Heart left ventricle (tissue), 16 donors: ENCODE measurements around the gene DOCK3. TPM values are rescaled to one million over a fixed set of nuclear protein-coding genes. Genes with fewer than 3 reads are reported as not detected.
A peak's percentile ranks its signal among the peaks of the same experiment; 100 is the strongest.

Experiments used
- ATAC-seq, 4 donors: fragments of 200-7000 bp; cut with Tn5 transposase; one replicate each; pipeline ENCODE4 v1.9.1; 2020 to 2022; ENCODE audit warnings: moderate library complexity in 4 of 4, mild to moderate bottlenecking in 3 of 4, moderate number of reproducible peaks in 1 of 4
- DNase-seq, 5 donors: peaks; one replicate each; pipeline ENCODE4 v3.0.0-alpha.2; 2020
- H3K27ac ChIP-seq, 12 donors: fragments of 200-600 bp; sonication (generic) in 4 of 12; one replicate each; pipeline versions ENCODE4 v1.5.0 to v1.8.0; 2016 to 2022; ENCODE audit warnings: mild to moderate bottlenecking in 2 of 12
- H3K27me3 ChIP-seq, 9 donors: fragments of 200-600 bp; sonication (generic) in 2 of 9; one replicate each; pipeline versions ENCODE4 v1.5.1 to v1.8.0; 2016 to 2022; ENCODE audit warnings: mild to moderate bottlenecking in 3 of 9
- H3K36me3 ChIP-seq, 9 donors: fragments of 200-600 bp; sonication (generic) in 2 of 9; one replicate each; pipeline versions ENCODE4 v1.5.0 to v1.8.0; 2018 to 2022; ENCODE audit warnings: mild to moderate bottlenecking in 2 of 9
- H3K4me1 ChIP-seq, 12 donors: fragments of 200-600 bp; sonication (generic) in 4 of 12; one replicate each; pipeline versions ENCODE4 v1.5.0 to v1.8.0; 2016 to 2022; ENCODE audit warnings: mild to moderate bottlenecking in 3 of 12
- H3K4me3 ChIP-seq, 12 donors: fragments of 200-600 bp; sonication (generic) in 4 of 12; one replicate each; pipeline versions ENCODE4 v1.5.0 to v1.8.0; 2017 to 2022; ENCODE audit warnings: mild to moderate bottlenecking in 9 of 12, moderate library complexity in 4 of 12
- H3K9me3 ChIP-seq, 12 donors: fragments of 200-600 bp; sonication (generic) in 4 of 12; one replicate each; pipeline versions ENCODE4 v1.5.0 to v1.8.0; 2016 to 2022; ENCODE audit warnings: mild to moderate bottlenecking in 1 of 12
- POLR2A ChIP-seq, 2 donors: fragments of 450-650 bp; IDR thresholded peaks; one replicate each; pipeline ENCODE4 v1.6.1; 2017; ENCODE audit warnings: antibody characterized with exemption in 2 of 2, mild to moderate bottlenecking in 2 of 2, moderate library complexity in 2 of 2
- WGBS, 4 donors: extraction: QIAGEN DNeasy Blood & Tissue Kit in 2 of 4; methylation state at CpG; one replicate each; pipeline versions ENCODE4 v1.1.5 to v1.1.7; 2013 to 2018; 5-methylcytosine and 5-hydroxymethylcytosine counted together
- intact Hi-C, 10 donors: fragments of 100-400 bp; cut with DNase I; formaldehyde crosslinking; loops; one replicate each; pipeline versions ENCODE4 v1.11.1 to v1.14.2; 2022
- polyA plus RNA-seq, 2 donors: library from polyadenylated mRNA; stranded (reverse); fragments of 200-250 nt; gene quantifications; one replicate each; pipeline ENCODE4 v1.2.3, GENCODE V29; 2013
- total RNA-seq, 9 donors: library from RNA; depleted of rRNA in 2 of 9; stranded (reverse); fragments of >200 nt in 2 of 9; fragmentation: NEBNext Ultra II Directional in 3 of 9; extraction: Animal tissue kit (Norgen Biotek cat#: 25700) in 3 of 9; gene quantifications; one replicate each; pipeline versions ENCODE4 v1.1.0 to v1.2.4, GENCODE V29; 2016 to 2023
- TF ChIP-seq, protein P1 (sequence below), 12 donors: fragments of 200-600 bp; sonication (generic) in 4 of 12; IDR thresholded peaks; one replicate each; pipeline versions ENCODE4 v1.5.0 to v1.8.0; 2018 to 2022; ENCODE audit warnings: antibody characterized with exemption in 12 of 12, mild to moderate bottlenecking in 5 of 12
- donor health status: ischemic (EF 13 %, LVEDD 7.1; RV severe dilation, severe dysfunction).
- donor health status: healthy with polysubstance abuse.
- donor health status: DM: no; HTN: yes; CAD: no.
- donor health status: DM: no; HTN: no; CAD: no.
- donor health status: ischemic (EF 25% LVEDD 6.9; RV normal size, moderate dysfunction).
- donor health status: ischemic (EF 25% LVEDD 5.7; RV mildly dilated, moderate dysfunction).
- donor health status: healthy.
- donor health status: DM: yes; HTN: yes; CAD: no.
- donor health status: ischemic (EF 35%, LVEDD 5.7; RV mildly dilated, moderate dysfunction).
- donor health status: nonischemic (EF 11% LVEDD 7.7; RV severe dilation, severe dysfunction).
- donor health status: DM: yes; HTN: yes; CAD: no.
- donor health status: PGD.
- donor health status: ischemic (EF 29% LVEDD 5.4; RV normal size, mild dysfunction).
- donor health status: nonischemic (EF 23%, LVEDD 6.1; RV moderate dilation, normal function).

Gene DOCK3
- total and polyA plus RNA-seq, 11 donors, result 2.0 to 6.7 (median 4.8) TPM

DNA sequence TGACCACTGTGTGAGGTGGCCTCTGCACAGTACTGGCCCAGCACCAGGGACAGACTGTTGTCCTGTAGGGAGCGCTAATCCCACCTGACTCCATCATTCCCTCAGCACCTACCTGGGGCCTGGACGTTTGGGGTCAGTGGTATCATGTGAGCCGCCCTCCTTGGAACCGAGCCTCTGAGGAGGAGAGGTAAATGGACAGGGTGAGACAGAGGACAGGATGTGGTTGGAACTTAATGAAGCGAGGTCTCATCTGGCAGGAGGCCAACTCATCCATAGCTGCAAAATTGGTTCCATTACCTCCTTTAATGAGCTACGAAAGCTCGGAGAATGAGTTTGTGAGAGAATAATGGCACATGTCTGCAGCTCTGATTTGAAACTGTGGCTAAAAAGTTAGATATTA, 43.9 kb upstream of the DOCK3 start:
- no peaks in the 10 kb centered on the region for H3K36me3 ChIP-seq
- H3K4me1 ChIP-seq, result peaks cover 0 to 92% (median 41%) of the 10 kb centered on the region in 12 donors
- DNase-seq (no peak), ATAC-seq (no peak)
- peak overlapping the region in 5 of 12 donors; percentile 11 to 72 (median 25) for H3K27ac ChIP-seq
- TF ChIP-seq, protein P1, sequence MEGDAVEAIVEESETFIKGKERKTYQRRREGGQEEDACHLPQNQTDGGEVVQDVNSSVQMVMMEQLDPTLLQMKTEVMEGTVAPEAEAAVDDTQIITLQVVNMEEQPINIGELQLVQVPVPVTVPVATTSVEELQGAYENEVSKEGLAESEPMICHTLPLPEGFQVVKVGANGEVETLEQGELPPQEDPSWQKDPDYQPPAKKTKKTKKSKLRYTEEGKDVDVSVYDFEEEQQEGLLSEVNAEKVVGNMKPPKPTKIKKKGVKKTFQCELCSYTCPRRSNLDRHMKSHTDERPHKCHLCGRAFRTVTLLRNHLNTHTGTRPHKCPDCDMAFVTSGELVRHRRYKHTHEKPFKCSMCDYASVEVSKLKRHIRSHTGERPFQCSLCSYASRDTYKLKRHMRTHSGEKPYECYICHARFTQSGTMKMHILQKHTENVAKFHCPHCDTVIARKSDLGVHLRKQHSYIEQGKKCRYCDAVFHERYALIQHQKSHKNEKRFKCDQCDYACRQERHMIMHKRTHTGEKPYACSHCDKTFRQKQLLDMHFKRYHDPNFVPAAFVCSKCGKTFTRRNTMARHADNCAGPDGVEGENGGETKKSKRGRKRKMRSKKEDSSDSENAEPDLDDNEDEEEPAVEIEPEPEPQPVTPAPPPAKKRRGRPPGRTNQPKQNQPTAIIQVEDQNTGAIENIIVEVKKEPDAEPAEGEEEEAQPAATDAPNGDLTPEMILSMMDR (IDR thresholded peaks at IDR 0.05), result no peak
- no peak for TF ChIP-seq POLR2A (IDR thresholded peaks at IDR 0.05)
- no peak overlapping the region for H3K4me3 ChIP-seq
- WGBS, 4 donors, result 50 to 62% (median 54%) methylated on average over 7 of the region's 7 CpGs
- intact Hi-C loops, result no loop called here
- no peaks in the 10 kb centered on the region for H3K27me3 ChIP-seq
- H3K9me3 ChIP-seq, result no peaks in the 10 kb centered on the region

DNA sequence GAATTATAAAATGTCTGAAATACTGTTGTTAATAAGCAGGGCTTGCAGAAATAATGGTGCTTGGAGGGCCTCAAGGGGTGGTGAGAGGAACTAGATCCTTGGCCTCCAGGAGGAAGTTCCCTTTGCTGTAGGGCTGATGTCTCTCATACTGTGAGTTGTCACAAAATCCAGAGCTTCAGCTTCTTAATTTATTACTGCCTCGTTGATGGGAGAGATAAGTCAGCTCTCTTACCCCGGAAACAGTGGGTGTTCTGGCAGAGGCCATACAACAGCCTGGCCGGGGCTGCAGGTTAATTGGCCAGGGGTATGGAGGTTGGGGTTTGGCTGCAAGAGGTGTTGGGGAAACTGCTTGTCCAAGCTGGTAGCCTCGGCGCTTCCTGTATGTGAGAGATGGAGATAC, 42.3 kb upstream of the DOCK3 start:
- Histone ChIP-seq H3K4me1 (peaks cover 0 to 91% (median 44%) of the 10 kb centered on the region in 12 donors), H3K27me3 (no peaks in the 10 kb centered on the region), H3K27ac (peak overlapping the region in 7 of 12 donors; percentile 20 to 72 (median 39)), H3K4me3 (no peak overlapping the region), H3K9me3 (no peaks in the 10 kb centered on the region), H3K36me3 (no peaks in the 10 kb centered on the region)
- intact Hi-C loops, result no loop called here
- WGBS, 4 donors, result 27 to 41% (median 34%) methylated on average over 5 of the region's 5 CpGs
- ATAC-seq (peak in 1 of 4 donors; percentile 4), DNase-seq (no peak)
- TF ChIP-seq POLR2A (IDR thresholded peaks at IDR 0.05), result no peak
- TF ChIP-seq, protein P1 (IDR thresholded peaks at IDR 0.05), result no peak

DNA sequence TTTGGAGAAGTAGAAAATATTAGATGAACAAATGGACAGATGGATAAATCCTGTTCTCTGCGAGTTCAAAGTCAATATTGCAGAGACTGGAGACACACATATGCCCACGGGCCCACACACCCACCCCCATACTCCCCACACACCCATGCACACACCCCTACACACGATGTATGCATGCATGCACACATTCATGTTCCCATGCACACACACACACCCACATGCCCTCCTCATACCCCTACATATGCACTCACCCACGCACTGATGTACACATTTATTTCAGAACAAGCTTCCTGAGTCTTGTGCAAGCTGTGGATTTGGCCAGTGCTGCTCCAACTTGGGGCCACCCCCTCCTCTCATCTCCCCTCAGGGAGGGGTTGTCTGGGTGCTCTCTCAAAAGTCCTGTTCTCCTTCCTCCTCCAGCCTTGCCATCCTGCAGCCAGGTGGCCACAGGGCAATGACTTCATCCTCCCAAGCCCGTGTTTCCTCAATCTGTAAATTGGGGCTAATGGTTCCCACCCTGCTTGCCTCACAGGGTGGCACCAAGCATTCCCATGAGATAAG, 41.4 kb upstream of the DOCK3 start:
- 56 to 68% (median 65%) methylated on average over 5 of the region's 5 CpGs for WGBS, 4 donors
- ATAC-seq, result no peak
- no peaks in the 10 kb centered on the region for H3K9me3 ChIP-seq
- peaks cover 0 to 88% (median 42%) of the 10 kb centered on the region in 12 donors for H3K4me1 ChIP-seq
- H3K27ac ChIP-seq, result peak overlapping the region in 3 of 12 donors; percentile 2 to 72 (median 5)
- no peak overlapping the region for H3K4me3 ChIP-seq
- H3K27me3 ChIP-seq, result no peaks in the 10 kb centered on the region
- no peak for DNase-seq
- no peaks in the 10 kb centered on the region for H3K36me3 ChIP-seq
- intact Hi-C loops, result no loop called here
- no peak for TF ChIP-seq POLR2A (IDR thresholded peaks at IDR 0.05)
- TF ChIP-seq, protein P1 (IDR thresholded peaks at IDR 0.05), result no peak

DNA sequence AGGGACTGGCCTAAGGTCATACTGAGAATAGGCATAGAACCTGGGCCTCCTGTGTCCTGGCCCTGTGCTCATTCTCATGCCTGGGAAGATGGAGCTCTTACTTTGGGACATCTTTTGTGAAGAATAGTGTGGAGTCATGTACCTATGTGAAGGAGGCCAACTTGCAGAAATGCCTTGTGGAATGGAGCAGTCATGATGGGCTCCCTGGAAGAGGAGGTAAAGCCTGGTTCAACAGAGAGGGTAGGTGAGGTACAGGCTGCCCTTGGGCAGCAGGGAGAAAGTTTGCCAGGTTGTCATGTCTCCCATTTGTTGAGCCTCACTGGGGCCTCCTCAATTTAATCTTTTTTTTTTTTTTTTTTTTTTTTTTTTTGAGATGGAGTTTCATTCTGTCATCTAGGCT, 39.7 kb upstream of the DOCK3 start:
- ATAC-seq, result no peak
- intact Hi-C loops, result loop anchor here in 1 of 10 donors (5.0 kb wide), 1 partner anchor 52 kb away; no protein-coding TSS in a partner anchor
- H3K27ac ChIP-seq, result peak overlapping the region in 2 of 12 donors; percentile 8 to 66
- H3K27me3 ChIP-seq, result no peaks in the 10 kb centered on the region
- H3K36me3 ChIP-seq, result peaks cover 0 to 9% (median 0%) of the 10 kb centered on the region in 9 donors
- TF ChIP-seq, protein P1 (IDR thresholded peaks at IDR 0.05), result no peak
- no peak for TF ChIP-seq POLR2A (IDR thresholded peaks at IDR 0.05)
- H3K4me1 ChIP-seq, result peaks cover 0 to 86% (median 45%) of the 10 kb centered on the region in 12 donors
- DNase-seq, result no peak
- H3K4me3 ChIP-seq, result no peak overlapping the region
- H3K9me3 ChIP-seq, result no peaks in the 10 kb centered on the region
